Tibial nerve (tissue), 3 donors: ENCODE results near the gene UBAP1L.

Source experiments
- CTCF ChIP-seq, 5 experiments: fragments of 200-600 bp in 3 of 5; fragments of 450-650 bp in 2 of 5; sonication (generic) in 3 of 5; IDR thresholded peaks; one replicate each; pipeline ENCODE4 v1.5.1; 2016 to 2019; ENCODE audit warnings: antibody characterized with exemption in 5 of 5, mild to moderate bottlenecking in 3 of 5, moderate library complexity in 2 of 5
- POLR2A ChIP-seq, 2 donors: fragments of 450-650 bp; IDR thresholded peaks; one replicate each; pipeline ENCODE4 v1.6.1; 2017; ENCODE audit warnings: antibody characterized with exemption in 2 of 2, mild to moderate bottlenecking in 2 of 2, moderate library complexity in 2 of 2

GRCh38 chr15:65154720-65155119 is 39.7 kb upstream of the UBAP1L start:
- TF ChIP-seq POLR2A (IDR thresholded peaks at IDR 0.05) (no peak), CTCF (IDR thresholded peaks at IDR 0.05) (no peak)
